Endothelial cell of umbilical vein (primary cell): ENCODE data around the gene GPR78.

Experiments
- CTCF ChIP-seq, 2 donors: IDR thresholded peaks; 1 replicate in 1 of 2; 2 replicates in 1 of 2; pipeline ENCODE4 v1.5.1; 2011; ENCODE audit warnings: low read length in 2 of 2, mild to moderate bottlenecking in 2 of 2, moderate library complexity in 2 of 2, control low read depth in 1 of 2, inconsistent platforms in 1 of 2, low read depth in 1 of 2; ENCODE audit not compliant: insufficient read depth in 1 of 2; ENCODE audit errors: extremely low read depth in 1 of 2
- EZH2 ChIP-seq: IDR thresholded peaks from 2 replicates; pipeline ENCODE4 v1.6.1; 2012; ENCODE audit warnings: borderline replicate concordance, low read depth, mild to moderate bottlenecking, moderate library complexity, low read length, inconsistent platforms; ENCODE audit not compliant: severe bottlenecking
- GATA2 ChIP-seq: IDR thresholded peaks from 2 replicates; pipeline ENCODE4 v1.7.0; 2011; ENCODE audit warnings: low read depth, mild to moderate bottlenecking, moderate library complexity, mixed read lengths, low read length; ENCODE audit not compliant: insufficient read length, insufficient read depth
- MYC ChIP-seq: IDR thresholded peaks from one replicate; pipeline ENCODE4 v1.6.1; 2011; ENCODE audit warnings: mild to moderate bottlenecking, low read depth, low read length
- POLR2A ChIP-seq: IDR thresholded peaks from 2 replicates; pipeline ENCODE4 v1.6.1; 2012; ENCODE audit warnings: low read depth, mild to moderate bottlenecking, control low read depth, low read length
- POLR2AphosphoS5 ChIP-seq: IDR thresholded peaks from 2 replicates; pipeline ENCODE4 v1.6.1; 2012; ENCODE audit warnings: low read depth, mild to moderate bottlenecking, control low read depth, low read length, moderate library complexity; ENCODE audit not compliant: insufficient read depth
- TF ChIP-seq, protein P1 (sequence below): IDR thresholded peaks from 2 replicates; pipeline ENCODE4 v1.6.1; 2011; ENCODE audit not compliant: insufficient read depth, insufficient read length

DNA sequence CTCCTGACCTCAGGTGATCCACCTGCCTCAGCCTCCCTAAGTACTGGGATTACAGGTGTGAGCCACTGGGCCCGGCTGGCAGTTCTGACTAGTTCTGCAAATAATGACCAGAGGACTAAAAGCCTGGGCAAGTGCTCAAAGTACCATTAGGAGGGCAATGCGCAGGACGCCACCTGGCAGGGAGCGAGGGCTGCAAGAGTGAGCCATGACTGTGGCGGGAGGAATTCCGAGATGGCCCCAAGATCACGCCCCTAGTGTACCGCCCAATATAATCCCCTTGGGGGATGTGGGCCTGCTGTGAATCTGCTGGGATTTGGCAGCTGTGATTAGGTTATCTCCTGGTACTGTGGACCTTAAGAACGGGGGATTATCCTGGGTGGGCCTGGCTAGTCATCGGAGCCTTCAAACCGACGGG, 26.2 kb upstream of the GPR78 start:
- no peak for TF ChIP-seq CTCF (IDR thresholded peaks at IDR 0.05; ENCODE audit: extremely low read depth in 1 of 2, insufficient read depth in 1 of 2, low read depth in 1 of 2, low read length in 2 of 2)
- no peak for TF ChIP-seq POLR2AphosphoS5
- TF ChIP-seq POLR2A = no peak
- TF ChIP-seq, protein P1, sequence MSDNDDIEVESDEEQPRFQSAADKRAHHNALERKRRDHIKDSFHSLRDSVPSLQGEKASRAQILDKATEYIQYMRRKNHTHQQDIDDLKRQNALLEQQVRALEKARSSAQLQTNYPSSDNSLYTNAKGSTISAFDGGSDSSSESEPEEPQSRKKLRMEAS = no peak
- TF ChIP-seq EZH2 = no peak
- no peak for TF ChIP-seq MYC
- no peak for TF ChIP-seq GATA2
